HEK293 (cell line): Measurements from ENCODE around the gene IFNA5.

ENCODE experiments used
- CTCF ChIA-PET: fragments of 350-600 bp; formaldehyde crosslinking; extraction: SDS; loops from one replicate; lab custom pipeline; 2021; ENCODE audit warnings: antibody characterized with exemption; lab: Yijun Ruan, JAX
- POLR2A ChIA-PET: fragments of 300-600 bp; formaldehyde crosslinking; extraction: SDS; loops from one replicate; lab custom pipeline; 2020; ENCODE audit warnings: antibody characterized with exemption, inconsistent platforms; lab: Yijun Ruan, JAX
- H3K27ac ChIP-seq: fragments of 200-500 bp; sonication (Bioruptor generic); 2 replicates; pipeline ENCODE4 v1.5.1; 2014; ENCODE audit warnings: low read depth, low read length, control low read depth, inconsistent platforms; ENCODE audit errors: extremely low read depth
- H3K36me3 ChIP-seq, 2 experiments: fragments of 200-500 bp in 1 of 2; sonication (Bioruptor generic) in 1 of 2; 1 replicate in 1 of 2; 2 replicates in 1 of 2; pipeline ENCODE4 v1.5.1; 2014 to 2017; ENCODE audit warnings: inconsistent platforms in 2 of 2, low read length in 2 of 2; ENCODE audit not compliant: control insufficient read depth in 2 of 2, insufficient read depth in 1 of 2
- H3K4me1 ChIP-seq: fragments of 200-500 bp; sonication (Bioruptor generic); 2 replicates; pipeline ENCODE4 v1.5.1; 2014; ENCODE audit warnings: mild to moderate bottlenecking, low read length, inconsistent platforms; ENCODE audit not compliant: control insufficient read depth, insufficient read depth
- H3K4me3 ChIP-seq: 2 replicates; pipeline ENCODE4 v1.5.1; 2011; ENCODE audit warnings: low read depth, mild to moderate bottlenecking, control low read depth, low read length, moderate library complexity
- H3K9me3 ChIP-seq: fragments of 200-500 bp; sonication (Bioruptor generic); 2 replicates; pipeline ENCODE4 v1.5.1; 2014; ENCODE audit warnings: low read depth, low read length, inconsistent platforms; ENCODE audit not compliant: control insufficient read depth, insufficient read depth
- GLIS2 ChIP-seq: fragments of 450-650 bp; formaldehyde crosslinking; IDR thresholded peaks from 2 replicates; pipeline ENCODE4 v1.5.1; 2016; ENCODE audit warnings: missing biosample characterization, missing genetic modification characterization
- SCRT2 ChIP-seq: fragments of 450-650 bp; formaldehyde crosslinking; IDR thresholded peaks from 2 replicates; pipeline ENCODE4 v1.5.1; 2016; ENCODE audit warnings: missing biosample characterization, missing genetic modification characterization
- ZNF133 ChIP-seq: fragments of 450-650 bp; formaldehyde crosslinking; IDR thresholded peaks from 2 replicates; pipeline ENCODE4 v1.5.1; 2016; ENCODE audit warnings: missing biosample characterization, missing genetic modification characterization
- ZNF138 ChIP-seq: fragments of 450-650 bp; formaldehyde crosslinking; IDR thresholded peaks from 2 replicates; pipeline ENCODE4 v1.5.1; 2016; ENCODE audit warnings: missing biosample characterization, missing genetic modification characterization, borderline replicate concordance
- ZNF354C ChIP-seq: fragments of 450-650 bp; formaldehyde crosslinking; IDR thresholded peaks from 2 replicates; pipeline ENCODE4 v1.5.1; 2016; ENCODE audit warnings: missing biosample characterization, missing genetic modification characterization, low read depth, borderline replicate concordance
- ZNF501 ChIP-seq: fragments of 450-650 bp; formaldehyde crosslinking; IDR thresholded peaks from 2 replicates; pipeline ENCODE4 v1.5.1; 2016; ENCODE audit warnings: missing biosample characterization, missing genetic modification characterization
- ZNF596 ChIP-seq: fragments of 450-650 bp; IDR thresholded peaks from 2 replicates; pipeline ENCODE4 v1.5.0; 2018; ENCODE audit warnings: missing biosample characterization, mild to moderate bottlenecking, missing genetic modification characterization, moderate library complexity
- ZNF692 ChIP-seq: fragments of 450-650 bp; formaldehyde crosslinking; IDR thresholded peaks from 2 replicates; pipeline ENCODE4 v1.5.1; 2016; ENCODE audit warnings: missing biosample characterization, missing genetic modification characterization
- ZNF830 ChIP-seq: fragments of 450-650 bp; IDR thresholded peaks from 2 replicates; pipeline ENCODE4 v1.5.0; 2018; ENCODE audit warnings: missing biosample characterization, missing genetic modification characterization, low read depth, mild to moderate bottlenecking, moderate library complexity

The IFNA5 gene

GRCh38 chr9:21266733-21267484, 38.2 kb downstream of the IFNA5 start (continued):
- TF ChIP-seq ZNF596 (tag by site-specific recombination) (no peak), ZNF133 (tag by site-specific recombination) (no peak)
- TF ChIP-seq, all 188 proteins: peak for 0

- Histone ChIP-seq H3K36me3 (no peaks in the 10 kb centered on the region), H3K27ac (no peak overlapping the region), H3K9me3 (no peaks in the 10 kb centered on the region), H3K4me1 (no peaks in the 10 kb centered on the region), H3K4me3 (no peak overlapping the region)
- ChIA-PET CTCF (interaction anchor here (0.6 to 0.8 kb wide), 4 partner anchors 12 to 1469 kb away, joined by 4 to 6 read pairs (median 6); no protein-coding TSS in a partner anchor), POLR2A (no interaction called here)
- TF ChIP-seq ZNF501 (tag by site-specific recombination), result no peak
- TF ChIP-seq GLIS2 (tag by site-specific recombination), result no peak
- TF ChIP-seq ZNF138 (tag by site-specific recombination), result no peak
- TF ChIP-seq ZNF354C (tag by site-specific recombination), result no peak
- TF ChIP-seq ZNF692 (tag by site-specific recombination), result no peak
These were observed 39.5 kb downstream of the IFNA5 start for GRCh38 chr9:21265421-21266189.

GRCh38 chr9:21255538-21256212, 49.4 kb downstream of the IFNA5 start:
- ChIA-PET CTCF (interaction anchor here (0.6 kb wide), 1 partner anchor 523 kb away, joined by 3 read pairs; no protein-coding TSS in a partner anchor), POLR2A (interaction anchor here (0.5 kb wide), 1 partner anchor 553 kb away, joined by 3 read pairs; no protein-coding TSS in a partner anchor)
- Histone ChIP-seq H3K36me3 (no peaks in the 10 kb centered on the region), H3K27ac (no peak overlapping the region), H3K4me3 (no peak overlapping the region), H3K9me3 (no peaks in the 10 kb centered on the region), H3K4me1 (no peaks in the 10 kb centered on the region)
- no peak for TF ChIP-seq ZNF830 (tag by site-specific recombination)
- 0 out of 2 replicates have a peak, but pooled peaks have one; percentile 20 for TF ChIP-seq SCRT2 (tag by site-specific recombination)
